Measurements from ENCODE around the gene MCEMP1.
"Not testable (repeated sequence)": the region's sequence is repeated elsewhere in the genome, so short reads cannot be mapped to it uniquely, and the experiment has no call there.

Gene MCEMP1

DNA sequence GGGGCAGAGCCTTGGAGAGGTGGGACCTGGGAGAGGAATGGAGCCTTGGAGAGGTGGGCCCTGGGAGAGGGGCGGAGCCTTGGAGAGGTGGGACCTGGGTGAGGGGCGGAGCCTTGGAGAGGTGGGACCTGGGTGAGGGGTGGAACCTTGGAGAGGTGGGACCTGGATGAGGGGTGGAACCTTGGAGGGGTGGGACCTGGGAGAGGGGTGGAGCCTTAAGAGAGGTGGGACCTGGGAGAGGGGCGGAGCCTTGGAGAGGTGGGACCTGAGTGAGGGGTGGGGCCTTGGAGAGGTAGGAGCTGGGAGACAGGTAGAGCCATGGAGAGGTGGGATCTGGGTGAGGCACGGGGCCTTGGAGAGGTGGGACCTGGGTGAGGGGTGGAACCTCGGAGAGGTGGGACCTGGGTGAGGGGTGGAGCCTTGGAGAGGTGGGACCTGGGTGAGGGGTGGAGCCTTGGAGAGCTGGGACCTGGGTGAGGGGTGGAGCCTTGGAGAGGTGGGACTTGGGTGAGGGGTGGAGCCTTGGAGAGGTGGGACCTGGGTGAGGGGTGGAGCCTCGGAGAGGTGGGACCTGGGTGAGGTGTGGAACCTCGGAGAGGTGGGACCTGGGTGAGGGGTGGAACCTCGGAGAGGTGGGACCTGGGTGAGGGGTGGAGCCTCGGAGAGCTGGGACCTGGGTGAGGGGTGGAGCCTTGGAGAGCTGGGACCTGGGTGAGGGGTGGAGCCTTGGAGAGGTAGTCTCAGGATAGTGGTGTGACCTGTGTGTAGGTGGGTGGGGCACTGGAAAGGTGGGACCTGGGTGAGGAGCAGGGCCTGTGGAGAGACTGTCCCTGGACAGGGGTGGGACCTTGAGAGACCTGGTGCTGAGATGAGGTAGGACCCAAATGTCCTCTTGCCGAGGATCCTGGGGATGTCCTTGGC lies 33.0 kb upstream of the MCEMP1 start:
- DNase-seq: not testable (repeated sequence)

DNA sequence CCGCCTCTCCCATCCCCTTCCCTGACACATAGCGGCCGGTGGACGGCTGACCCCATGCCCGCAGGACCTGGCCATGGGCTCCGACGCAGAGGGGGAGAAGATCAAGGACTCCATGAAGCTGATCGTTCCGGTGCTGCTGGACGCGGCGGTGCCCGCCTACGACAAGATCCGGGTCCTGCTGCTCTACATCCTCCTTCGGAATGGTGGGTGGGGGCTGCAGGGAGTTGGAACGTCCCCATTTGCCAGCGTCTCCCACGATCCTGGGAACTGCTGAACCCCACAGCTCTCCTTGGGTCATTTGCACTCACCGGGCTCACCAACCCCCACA lies 32.4 kb upstream of the MCEMP1 start:
- no peak for DNase-seq

DNA sequence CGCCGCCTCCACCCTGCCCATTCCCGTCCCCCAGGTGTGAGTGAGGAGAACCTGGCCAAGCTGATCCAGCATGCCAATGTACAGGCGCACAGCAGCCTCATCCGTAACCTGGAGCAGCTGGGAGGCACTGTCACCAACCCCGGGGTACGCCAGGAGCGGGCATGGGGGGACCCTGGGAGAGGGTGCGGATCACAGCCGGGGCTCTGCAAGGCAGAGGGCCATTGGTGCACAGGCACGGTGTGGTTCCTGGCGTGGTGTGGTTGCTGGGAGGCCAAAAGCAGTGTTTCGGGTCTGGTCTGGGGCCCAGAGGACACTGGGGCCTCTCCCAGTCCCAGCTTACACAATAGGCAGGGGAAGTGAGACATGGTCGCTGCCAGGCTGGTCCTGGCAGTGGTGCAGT lies 31.7 kb upstream of the MCEMP1 start:
- no peak for DNase-seq

DNA sequence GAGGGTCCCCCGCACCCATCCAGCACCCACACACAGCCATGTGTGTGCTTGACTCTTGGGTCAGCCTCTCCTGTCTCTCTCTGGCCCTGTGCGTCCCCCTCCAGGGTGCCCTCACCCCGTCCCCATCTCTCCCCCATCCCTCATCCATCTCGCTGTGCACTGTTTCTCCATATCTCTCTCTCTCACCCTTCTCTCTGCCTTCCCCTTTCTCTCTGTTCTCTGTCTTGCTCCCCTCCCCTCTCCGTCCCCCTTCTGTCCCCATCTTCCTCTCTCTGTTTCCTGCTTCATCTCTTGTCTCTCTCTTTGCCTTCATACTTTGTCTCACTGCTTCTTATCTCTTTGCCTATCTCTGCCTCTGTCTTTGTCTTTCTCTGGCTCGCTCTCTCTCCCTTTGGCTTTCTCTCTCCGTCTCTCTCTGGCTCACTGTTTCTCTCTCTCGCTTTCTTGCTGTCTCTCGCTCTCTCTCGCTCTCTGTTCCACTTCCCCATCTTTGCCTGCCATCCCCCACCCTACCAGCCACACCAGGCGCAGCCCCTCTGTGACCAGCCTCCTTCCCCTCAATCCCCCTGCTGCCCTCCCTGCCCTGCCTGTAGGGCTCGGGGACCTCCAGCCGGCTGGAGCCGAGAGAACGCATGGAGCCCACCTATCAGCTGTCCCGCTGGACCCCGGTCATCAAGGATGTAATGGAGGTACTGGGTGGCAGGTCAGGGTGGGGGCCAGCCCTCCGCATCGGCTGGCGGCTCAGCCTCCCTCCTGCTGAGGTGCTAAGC lies 31.0 kb upstream of the MCEMP1 start:
- DNase-seq: no peak

DNA sequence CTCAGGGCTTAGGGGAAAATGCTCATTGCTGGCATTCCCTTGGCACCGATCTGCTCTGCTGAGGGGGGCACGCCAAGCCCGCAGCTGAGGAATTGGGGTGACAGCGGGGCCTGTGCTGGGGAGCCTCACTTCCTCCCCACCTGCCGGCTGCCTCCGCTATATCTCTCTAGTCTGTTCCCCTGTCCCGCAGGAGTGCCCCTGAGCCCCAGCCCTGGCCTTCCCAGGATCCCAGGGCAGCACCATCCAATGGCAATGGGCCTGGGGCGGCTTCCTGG lies 30.5 kb upstream of the MCEMP1 start:
- no peak for DNase-seq

DNA sequence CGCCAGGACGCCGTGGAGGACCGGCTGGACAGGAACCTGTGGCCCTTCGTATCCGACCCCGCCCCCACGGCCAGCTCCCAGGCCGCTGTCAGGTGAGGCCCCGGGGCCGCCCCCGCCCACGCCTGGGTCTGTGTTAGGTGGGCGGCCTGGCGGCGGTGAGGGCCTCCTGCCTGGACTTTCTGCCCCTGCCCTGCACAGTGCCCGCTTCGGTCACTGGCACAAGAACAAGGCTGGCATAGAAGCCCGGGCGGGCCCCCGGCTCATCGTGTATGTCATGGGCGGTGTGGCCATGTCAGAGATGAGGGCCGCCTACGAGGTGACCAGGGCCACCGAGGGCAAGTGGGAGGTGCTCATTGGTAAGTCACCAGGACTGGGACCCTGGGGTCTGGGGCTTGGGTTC lies 29.7 kb upstream of the MCEMP1 start:
- no peak for DNase-seq

DNA sequence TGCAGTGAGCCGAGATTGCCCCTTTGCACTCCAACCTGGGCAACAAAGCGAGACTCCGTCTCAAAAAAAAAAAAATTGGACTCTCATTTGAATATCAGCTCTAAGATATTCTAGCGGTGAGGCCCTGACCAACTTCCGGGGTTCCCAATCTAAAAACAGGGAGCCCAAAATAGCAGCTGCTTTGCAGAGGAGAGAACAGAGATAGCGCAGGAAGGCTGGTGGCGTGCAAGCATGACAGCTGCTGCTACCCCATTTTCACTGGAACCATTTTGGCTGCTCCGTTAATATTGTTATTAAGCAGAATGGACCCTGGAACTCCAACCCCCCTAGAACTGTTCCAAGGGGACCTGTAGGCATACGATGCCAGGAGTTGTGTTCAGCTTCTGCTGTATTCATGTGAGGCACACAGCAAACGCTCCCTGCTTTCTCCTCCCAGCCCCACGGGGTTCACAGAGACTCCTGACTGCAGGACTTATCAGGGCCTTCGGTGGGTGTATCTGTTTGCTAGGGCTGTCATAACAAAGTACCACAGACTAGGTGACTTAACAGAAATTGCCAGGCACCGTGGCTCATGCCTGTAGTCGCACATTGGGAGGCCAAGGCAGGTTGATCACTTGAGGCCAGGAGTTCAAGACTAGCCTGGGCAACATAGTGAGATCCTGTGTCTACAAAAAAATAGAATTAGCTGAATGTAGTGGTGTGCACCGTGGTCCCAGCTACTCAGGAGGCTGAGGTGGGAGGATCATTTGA lies 28.4 kb upstream of the MCEMP1 start:
- DNase-seq: no peak

DNA sequence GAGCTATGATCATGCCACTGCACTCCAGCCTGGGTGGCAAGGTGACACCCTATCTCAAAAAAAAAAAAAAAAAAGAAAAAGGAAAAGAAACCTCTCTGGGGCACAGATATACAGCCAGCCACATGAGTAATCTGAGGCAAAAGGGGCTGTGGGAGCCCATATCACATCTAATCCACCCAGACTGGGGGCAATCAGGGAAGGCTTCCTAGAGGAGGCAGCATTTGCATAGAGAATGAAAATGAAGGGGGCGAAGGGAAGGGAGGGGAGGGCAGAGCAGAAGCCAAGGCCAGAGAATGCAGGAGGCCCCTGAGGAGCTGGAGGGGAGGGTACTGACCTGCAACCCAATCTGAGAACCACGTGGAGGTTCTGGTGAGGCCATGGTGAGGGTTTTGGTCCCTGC lies 26.7 kb upstream of the MCEMP1 start:
- DNase-seq: no peak

DNA sequence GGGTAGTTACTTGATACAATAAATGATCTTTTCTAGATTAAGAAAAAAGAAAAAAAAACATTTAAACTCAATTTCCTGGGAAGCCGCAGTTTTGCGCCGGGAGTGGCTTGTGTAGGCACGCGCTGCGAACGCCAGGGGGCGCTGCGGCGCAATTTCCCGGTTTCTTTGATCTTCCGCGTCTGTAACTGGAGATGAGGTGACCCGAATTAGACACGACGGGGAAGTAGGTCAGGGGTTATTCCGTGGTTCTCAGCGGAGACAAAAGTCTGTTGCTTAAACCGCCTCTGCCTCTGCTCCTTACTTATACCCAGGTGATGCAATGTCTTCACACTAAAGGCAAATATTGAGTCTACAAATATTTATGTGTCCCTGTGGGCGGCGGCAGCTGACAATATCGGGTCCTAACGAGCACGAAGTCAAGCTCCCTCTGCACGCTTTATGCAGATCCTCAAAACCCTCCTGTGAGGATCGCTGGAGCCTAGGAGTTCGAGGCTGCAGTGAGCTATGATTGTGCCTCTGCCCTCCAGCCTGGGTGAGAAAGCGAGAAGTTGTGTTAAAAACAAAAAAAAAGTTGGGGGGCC lies 24.7 kb upstream of the MCEMP1 start:
- DNase-seq: peak; percentile 72

DNA sequence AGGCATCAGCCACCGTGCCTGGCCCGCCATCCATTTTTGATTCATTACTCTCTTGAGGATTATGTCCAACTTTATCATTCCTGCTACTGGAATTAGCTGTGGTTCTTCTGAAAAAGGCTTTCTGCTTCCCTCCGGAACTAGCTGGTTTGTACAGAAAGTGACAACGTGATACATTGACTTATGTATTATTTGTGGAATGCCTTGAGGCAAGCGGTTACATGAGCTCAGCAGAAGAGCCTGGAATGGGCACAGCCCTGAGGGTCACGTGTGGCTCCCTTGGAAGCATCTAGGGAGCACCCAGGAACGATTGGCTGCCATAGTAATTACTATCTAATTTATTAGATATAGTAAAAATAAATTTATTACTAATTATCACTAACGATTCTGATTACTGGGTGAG lies 22.5 kb upstream of the MCEMP1 start:
- no peak for DNase-seq

DNA sequence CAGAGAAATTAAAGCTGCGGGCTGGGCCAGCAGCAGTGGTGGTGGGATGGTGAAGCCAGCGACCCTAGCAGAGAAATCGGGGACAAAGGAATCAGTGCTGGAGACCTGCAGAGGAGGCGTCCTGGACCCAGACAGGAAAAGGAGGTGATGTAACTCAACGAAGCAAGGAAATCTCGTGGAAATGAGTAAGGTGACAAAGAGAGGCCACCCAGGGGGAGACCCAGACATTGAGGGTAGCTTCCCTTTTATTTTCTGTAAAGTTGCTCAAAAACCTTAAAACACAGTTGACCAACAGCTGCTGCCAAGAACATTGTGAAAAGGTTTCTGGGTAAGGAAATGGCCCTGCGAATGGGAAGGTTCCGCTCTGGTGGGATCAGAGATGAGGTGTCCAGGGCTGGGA lies 21.3 kb upstream of the MCEMP1 start:
- DNase-seq: no peak

DNA sequence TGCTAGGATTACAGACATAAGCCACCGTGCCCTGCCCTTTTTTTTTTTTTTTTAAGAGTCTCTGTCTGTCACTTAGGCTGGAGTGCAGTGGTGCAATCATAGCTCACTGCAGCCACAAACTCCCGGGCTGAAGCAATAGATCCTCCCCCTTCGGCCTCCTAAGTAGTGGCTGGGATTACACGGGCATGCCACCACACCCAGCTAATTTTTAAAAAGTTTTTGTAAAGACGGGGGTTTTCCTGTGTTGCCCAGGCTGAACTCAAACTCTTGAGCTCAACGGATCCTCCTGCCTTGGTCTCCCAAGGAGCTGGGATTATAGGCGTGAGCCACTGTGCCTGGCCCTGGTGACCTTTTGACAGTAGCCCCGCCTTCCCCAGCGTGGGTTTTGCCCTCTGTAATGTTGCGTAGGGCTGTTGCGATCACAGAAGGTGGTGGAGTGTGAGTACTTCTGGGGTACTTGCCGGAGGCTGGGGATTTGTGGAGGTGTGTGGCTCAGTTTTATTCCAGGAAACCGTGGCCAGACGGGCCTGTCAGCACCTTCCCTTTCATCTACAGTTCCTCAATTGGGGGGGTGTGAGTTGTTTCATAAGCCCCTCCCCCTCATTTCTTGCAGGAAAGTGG lies 19.6 kb upstream of the MCEMP1 start:
- DNase-seq: no peak

DNA sequence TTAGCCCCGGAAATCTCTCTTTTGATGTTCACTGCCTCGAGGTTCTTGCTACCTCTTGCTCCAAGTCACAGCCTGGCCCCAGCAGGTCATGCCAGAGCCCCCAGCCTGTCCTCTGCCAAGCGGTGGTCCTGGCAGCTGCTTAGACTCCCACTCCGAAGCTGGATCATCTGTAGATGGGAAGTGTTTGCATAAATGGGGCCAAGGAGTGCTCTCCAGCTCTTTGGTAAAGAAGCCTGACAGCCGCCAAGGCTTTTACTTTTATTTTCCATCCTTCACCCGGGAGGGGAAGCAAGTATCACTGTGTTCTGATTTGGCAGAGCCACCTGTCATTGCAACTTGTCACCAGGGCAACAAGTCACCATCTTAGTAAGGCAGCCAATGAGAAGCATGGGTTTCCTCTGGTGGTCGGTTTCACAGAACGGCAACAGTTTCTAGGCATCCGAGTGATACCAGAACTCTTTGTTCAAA lies 18.6 kb upstream of the MCEMP1 start:
- DNase-seq: no peak

DNA sequence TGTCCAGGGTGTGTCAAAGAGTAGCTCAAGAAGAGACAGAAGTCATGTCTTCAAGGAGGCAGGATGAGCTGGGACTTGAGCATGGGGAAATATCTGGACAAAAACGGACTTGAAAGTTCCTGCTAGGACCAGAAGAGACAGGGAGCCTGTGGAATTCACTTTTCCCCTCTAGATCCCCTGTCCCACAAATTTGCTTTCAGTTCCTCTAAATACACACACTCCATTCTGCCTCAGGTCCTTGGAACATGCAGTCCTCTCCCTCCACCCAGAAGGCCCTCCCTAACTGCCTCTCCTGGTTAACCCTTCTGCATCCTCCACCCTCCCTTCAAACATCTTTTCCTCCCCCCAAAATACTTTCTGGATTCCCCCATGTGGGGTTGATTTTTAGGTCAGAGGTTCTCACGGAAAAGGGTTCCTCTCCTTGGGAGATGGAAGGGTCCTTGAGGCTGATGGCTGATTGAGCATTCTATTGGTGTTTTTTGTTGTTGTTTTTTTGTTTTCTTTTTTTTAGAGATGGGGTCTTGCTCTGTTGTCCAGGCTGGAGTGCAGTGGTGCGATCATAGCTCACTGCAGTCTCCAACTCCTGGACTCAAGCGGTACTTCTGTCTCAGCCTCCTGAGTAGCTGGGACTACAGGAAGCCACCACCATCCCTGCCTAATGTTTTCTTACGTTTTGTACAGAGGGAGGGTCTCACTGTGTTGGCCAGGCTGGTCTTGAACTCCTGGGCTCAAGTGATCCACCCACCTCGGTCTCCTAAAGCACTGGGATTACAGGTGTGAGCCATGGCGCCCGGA lies 14.9 kb upstream of the MCEMP1 start:
- DNase-seq: no peak

DNA sequence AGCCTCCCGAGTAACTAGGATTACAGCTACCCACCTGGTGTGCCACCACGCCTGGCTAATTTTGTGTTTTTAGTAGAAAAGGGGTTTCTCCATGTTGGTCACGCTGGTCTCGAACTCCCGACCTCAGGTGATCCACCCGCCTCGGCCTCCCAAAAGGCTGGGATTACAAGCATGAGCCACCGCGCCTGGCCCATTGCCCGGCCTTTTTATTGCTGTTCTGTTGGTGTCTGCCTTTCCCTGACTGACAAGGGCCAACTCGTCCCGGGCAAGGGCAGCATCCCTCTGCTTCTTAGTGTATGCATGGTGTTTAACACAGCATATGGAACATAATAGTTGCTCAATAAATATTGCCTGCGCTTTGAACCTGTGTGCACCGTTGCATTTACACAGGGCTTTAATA lies 14.2 kb upstream of the MCEMP1 start:
- no peak for DNase-seq

DNA sequence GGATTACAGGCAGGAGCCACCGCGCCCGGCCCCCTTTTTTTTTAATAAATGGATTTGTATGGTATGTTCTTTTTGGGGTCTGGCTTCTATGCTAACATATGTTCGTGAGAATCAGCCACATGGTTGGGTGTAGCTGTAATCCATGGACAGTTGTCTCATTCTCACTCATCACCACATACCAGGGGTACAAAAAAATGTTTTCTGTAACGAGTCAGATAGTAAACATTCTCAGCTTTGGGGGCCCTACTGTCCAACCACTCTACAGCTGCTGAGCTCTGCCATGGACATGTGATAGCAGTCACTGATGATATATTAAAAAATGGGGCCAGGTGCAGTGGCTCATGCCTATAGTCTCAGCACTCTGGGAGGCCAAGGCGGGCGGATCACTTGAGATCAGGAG lies 13.2 kb upstream of the MCEMP1 start:
- no peak for DNase-seq

DNA sequence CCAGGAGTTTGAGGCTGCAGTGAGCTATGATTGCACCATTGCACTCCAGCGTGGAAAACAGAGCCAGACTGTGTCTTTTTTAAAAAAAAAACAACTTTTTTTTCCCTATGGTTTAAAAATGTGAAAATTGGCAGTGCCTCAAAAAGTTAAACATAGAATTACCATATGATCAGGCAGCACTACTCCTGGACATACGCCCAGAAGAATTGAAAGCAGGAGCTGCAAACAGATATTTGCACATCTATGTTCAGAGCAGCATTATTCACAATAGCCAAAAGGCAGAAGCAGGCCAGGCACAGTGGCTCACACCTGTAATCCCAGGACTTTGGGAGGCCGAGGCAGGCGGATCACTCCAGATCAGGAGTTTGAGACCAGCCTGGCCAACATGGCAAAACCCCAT lies 11.8 kb upstream of the MCEMP1 start:
- no peak for DNase-seq

DNA sequence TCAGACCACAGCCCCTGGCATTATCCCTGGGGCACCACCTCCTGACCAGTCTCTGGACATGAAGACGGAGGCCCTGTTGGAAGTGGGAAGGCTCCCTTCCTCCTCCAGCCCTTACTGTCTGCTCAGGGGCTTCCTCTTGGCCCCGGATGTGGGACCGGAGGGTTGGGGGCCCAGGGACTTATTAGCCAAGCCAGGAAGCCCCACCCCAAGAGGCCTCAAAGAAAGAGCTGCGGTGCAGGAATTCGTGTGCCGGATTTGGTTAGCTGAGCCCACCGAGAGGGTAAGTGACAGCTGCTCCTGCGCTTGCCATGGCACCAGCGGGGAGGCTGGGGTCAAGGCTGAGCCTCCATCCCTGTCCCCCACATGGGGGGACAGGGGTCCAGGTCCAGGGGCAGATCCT lies 8.0 kb upstream of the MCEMP1 start, which contains the start of gene RETN:
Gene RETN (plus strand): TSS at position 208 of the 400 bp plus-strand sequence. CDS start 278 bp downstream, outside the sequence.
- no peak for DNase-seq

DNA sequence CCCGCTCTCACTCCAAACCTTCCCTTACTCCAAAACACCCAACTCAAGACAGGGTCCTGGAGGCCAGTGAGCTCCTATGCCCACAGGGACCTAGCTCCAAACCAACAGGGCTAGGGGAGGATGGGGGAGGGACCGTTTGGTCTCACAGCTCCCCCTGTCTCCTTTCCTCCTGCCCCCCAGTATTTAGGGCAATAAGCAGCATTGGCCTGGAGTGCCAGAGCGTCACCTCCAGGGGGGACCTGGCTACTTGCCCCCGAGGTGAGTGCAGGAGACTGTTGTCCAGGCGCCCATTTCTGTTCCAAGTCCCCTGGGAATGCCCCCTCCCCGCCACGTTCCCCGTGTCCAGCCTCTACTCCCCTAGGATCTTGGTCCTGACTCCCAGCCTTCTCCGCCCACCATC lies 7.2 kb upstream of the MCEMP1 start:
- DNase-seq: no peak

DNA sequence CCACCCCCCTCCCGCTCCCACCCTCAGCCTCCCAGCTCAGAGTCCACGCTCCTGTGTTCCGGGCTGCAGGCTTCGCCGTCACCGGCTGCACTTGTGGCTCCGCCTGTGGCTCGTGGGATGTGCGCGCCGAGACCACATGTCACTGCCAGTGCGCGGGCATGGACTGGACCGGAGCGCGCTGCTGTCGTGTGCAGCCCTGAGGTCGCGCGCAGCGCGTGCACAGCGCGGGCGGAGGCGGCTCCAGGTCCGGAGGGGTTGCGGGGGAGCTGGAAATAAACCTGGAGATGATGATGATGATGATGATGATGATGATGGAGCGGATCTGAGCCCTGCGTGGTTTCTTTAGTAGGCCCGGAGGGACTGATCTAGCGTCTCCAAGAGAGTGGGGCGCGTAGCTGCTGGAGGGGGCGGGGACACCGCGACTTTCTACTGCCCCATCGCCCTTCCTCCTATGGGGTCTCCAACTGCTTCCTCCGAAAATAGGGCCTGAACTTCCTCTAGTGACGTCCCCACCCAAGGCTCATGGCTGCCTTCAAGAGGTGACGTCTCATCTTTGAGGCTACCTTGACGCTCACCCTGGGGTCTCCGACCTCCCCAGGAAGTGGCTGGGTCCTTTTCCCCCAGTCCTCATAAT lies 6.6 kb upstream of the MCEMP1 start:
- no peak for DNase-seq

DNA sequence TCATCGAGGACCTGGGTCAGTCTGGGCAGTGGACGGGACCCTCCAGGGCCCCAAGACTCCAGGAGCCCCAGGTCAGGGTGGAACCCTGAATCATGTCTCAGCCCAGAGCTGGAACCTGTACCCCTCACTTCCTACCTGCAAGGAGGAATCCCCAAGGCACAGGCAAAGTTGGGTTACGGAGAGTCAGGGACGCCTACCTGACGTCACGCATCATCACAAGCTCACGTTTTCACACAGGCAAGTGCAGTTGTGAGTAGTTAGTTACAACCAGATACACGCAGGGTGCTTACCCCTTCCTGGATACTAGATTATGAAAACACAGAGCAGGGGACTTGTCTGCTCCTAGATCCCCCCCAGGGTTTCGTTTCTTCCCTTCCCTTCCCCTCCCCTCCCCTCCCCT lies 6.1 kb upstream of the MCEMP1 start:
- no peak for DNase-seq

DNA sequence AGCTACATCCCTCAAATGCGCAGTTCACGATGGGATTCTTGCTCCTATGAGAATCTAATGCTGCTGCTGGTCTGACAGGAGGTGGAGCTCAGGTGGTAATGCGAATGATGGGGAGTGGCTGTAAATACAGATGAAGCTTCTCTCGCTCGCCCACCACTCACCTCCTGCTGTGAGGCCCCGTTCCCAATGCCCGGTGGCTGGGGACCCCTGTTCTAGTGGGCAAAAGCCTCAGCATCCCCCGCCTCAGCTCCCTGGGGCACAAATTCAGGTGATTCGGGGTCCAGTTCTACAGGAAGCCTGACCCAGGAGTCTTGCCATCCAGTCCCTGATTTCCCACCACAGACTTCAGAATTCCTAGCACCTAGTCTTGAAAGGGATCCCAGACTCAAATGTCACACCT lies 4.4 kb upstream of the MCEMP1 start:
- DNase-seq: no peak

Measured in NCI-H774 (cell line).